Measurements from ENCODE around the gene FGD4. TPM values are rescaled to one million over a fixed set of nuclear protein-coding genes. Genes with fewer than 3 reads are reported as not detected.

Gene FGD4
- total RNA-seq, 2 donors from 2014 or later = 0.09 to 1.7 TPM

DNA sequence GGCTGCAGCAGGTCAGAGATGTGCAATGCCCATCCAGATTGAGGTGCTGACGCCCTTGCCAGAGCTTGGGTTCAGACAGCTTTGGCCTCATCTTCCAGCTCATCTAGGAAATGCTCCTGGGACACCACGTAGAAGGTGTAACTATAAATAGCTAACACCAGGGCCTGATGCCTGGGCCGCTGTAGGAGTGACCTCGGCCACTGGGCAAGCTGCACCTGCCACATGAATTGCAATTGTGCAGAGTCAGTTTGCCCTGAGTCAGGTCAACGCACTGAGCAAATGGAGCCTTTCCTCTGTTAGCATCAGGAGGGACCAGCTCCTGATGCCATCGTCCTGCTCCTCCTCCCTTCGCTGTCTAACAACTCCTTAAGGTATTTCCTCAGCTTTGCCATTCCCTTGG lies 262.3 kb downstream of the FGD4 start:
- H3K27me3 Mint-ChIP-seq (ENCODE audit: low read depth) = no peaks in the 10 kb centered on the region
- ATAC-seq (replicated peaks in 1 of 2) (no peak), DNase-seq (no peak)
- H3K36me3 Mint-ChIP-seq (ENCODE audit: insufficient read depth in 2 of 2) = no peaks in the 10 kb centered on the region
- H3K9me3 Mint-ChIP-seq = no peaks in the 10 kb centered on the region
- peaks cover 13% of the 10 kb centered on the region for H3K4me1 Mint-ChIP-seq (ENCODE audit: low read depth)
- no peak overlapping the region for H3K4me3 Mint-ChIP-seq
- no peak overlapping the region for H3K27ac Mint-ChIP-seq

DNA sequence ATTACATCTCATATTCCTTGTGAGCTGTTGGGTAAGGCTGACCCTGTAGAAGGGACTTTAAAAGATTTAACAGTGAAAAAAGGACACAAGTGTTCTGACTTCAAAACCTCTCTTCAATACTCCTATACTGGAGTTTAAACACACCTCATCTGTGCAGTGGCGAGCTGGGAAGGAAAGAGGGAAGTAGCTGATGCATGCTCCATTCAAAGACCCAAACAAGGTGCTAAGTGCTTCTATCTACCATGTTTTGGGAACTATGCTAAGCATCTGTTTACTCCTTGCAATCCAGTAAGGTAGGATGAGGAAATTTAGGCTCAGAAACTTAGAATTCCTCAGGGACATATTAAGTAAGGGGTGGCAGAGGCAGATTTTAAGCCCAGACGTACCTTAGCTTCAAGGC lies 263.3 kb downstream of the FGD4 start:
- no peak for ATAC-seq (replicated peaks in 1 of 2)
- Mint-ChIP-seq H3K4me1 (ENCODE audit: low read depth) (peaks cover 11% of the 10 kb centered on the region), H3K36me3 (ENCODE audit: insufficient read depth in 2 of 2) (no peaks in the 10 kb centered on the region), H3K9me3 (no peaks in the 10 kb centered on the region), H3K27ac (no peak overlapping the region), H3K4me3 (no peak overlapping the region), H3K27me3 (ENCODE audit: low read depth) (no peaks in the 10 kb centered on the region)
- DNase-seq = no peak

DNA sequence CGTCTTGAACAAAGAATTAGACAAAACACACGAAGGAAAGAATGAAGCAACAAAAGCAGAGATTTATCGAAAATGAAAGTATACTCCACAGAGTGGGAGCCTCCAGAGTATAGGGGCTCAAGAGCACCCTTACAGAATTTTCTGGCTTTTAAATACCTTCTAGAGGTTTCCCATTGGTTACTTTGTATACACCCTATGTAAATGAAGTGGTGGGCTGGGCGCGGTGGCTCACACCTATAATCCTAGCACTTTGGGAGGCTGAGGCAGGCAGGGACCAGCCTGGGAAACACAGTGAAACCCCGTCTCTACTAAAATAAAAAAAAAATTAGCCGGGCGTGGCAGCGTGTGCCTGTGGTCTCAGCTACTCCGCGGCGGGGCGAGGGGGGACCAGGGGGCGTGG lies 266.7 kb downstream of the FGD4 start:
- Mint-ChIP-seq H3K27me3 (ENCODE audit: low read depth) (no peaks in the 10 kb centered on the region), H3K4me3 (no peak overlapping the region), H3K9me3 (peaks cover 3 to 4% of the 10 kb centered on the region in 2 donors), H3K4me1 (ENCODE audit: low read depth) (no peaks in the 10 kb centered on the region), H3K27ac (no peak overlapping the region), H3K36me3 (ENCODE audit: insufficient read depth in 2 of 2) (peaks cover 4 to 8% of the 10 kb centered on the region in 2 donors)
- ATAC-seq (replicated peaks in 1 of 2) (no peak), DNase-seq (no peak)

DNA sequence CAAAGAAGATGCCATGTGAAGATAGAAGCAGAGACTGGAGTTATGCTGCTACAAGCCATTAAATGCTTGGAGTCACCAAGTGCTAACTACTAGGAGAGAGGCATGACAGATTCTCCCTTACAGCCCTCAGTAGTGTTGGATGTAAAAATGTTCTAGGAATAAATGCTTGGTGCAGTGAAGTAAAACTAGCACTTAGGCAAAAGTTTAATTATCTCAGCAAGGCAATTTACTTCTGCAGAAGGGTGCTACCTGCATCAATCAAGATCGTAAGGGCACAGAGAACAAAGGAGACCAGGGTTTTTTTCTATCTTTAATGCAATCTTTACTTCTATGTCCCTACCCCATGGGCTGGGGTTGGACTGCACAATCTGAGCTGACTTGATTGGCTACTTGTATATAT lies 270.2 kb downstream of the FGD4 start:
- Mint-ChIP-seq H3K27me3 (ENCODE audit: low read depth) (no peaks in the 10 kb centered on the region), H3K4me1 (ENCODE audit: low read depth) (no peaks in the 10 kb centered on the region), H3K27ac (no peak overlapping the region), H3K36me3 (ENCODE audit: insufficient read depth in 2 of 2) (peaks cover 4 to 8% of the 10 kb centered on the region in 2 donors), H3K4me3 (no peak overlapping the region), H3K9me3 (peaks cover 3 to 4% of the 10 kb centered on the region in 2 donors)
- ATAC-seq (replicated peaks in 1 of 2) (no peak), DNase-seq (no peak)

DNA sequence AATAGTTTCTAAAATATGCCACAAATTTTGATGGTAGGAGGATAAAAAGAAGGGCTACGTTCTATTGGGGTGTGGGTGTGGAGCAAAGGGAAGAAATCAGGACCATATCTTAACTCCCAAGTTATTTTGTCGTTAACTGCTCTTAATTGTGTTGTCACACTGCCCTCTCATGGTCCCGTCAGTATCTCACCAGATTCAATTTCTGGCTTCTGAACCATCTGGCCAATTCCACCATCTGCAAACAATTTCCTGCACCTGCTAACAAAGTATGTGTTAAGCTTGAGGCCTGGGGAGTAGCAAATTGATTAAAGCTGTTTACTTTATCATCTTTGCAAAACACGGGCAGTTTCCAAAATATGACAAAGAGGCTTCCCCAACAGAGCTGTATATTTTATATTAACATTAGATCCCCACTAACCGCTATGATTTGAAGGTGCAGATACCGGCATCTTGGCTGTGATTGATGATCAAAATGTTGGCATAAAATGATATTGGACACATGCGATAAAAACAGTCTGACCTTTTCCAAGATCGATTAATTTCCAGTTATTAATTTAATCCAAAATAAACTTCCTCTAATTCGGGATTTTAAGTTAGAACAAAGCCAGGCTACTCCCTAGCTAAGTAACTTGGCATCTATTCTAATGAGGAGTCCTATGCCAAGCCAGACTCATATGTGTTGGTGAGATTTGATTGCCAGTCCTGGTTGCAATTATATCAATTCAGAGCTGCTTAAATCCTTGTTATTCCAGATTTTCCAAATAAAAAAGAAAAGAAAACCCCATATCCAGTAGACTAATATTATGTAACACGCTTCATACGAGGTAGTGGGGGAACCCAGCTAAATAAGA lies 272.8 kb downstream of the FGD4 start:
- Mint-ChIP-seq H3K27me3 (ENCODE audit: low read depth) (no peaks in the 10 kb centered on the region), H3K4me3 (no peak overlapping the region), H3K36me3 (ENCODE audit: insufficient read depth in 2 of 2) (peaks cover 4 to 8% of the 10 kb centered on the region in 2 donors), H3K9me3 (peaks cover 3 to 4% of the 10 kb centered on the region in 2 donors), H3K27ac (no peak overlapping the region), H3K4me1 (ENCODE audit: low read depth) (no peaks in the 10 kb centered on the region)
- peak; percentile 12 to 21 for DNase-seq
- peak in 1 of 2 donors; percentile 43 for ATAC-seq (replicated peaks in 1 of 2)

DNA sequence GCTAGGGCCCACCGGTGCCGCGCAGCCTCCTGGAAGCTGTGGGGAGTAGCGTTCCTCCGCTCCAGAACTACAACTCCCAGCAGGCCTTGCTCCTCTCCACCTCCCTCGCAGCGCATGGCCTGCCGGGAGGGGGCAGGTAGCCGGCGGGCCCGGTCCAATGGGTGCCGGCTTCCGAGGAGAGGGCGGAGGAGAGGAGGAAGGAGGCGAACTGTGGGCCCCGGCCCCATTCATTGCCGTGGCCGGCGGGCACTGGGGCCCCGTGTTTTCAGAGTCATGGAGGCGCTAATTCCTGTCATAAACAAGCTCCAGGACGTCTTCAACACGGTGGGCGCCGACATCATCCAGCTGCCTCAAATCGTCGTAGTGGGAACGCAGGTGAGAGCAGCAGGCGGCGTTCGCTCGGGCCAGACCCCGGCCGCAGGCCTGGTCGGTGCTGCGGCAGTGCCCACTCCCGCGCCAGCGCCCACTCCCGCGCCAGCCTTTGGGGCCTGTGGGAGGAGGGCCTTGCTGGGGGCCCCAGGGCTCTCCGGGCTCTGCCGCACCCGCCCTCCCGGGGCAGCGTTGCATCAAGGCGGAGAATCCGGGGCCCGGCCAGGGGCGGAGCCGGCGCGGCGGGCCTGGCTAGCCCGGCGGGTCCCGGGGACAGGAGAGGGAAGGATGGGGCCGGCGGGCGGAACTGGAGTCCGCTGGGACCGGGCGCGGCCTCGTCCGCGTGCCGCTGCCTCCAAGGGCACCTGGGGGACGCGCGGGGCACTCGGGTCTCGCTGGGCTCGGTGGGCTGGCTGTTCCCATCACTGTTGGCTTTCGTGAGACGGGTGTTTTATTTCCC lies 279.9 kb downstream of the FGD4 start, which contains the start of gene DNM1L:
DNM1L (plus strand) TSS at position 211 of the 829 bp plus-strand sequence; CDS start at position 274, 63 bp downstream.
- peaks cover 28% of the 10 kb centered on the region for H3K4me1 Mint-ChIP-seq (ENCODE audit: low read depth)

DNA sequence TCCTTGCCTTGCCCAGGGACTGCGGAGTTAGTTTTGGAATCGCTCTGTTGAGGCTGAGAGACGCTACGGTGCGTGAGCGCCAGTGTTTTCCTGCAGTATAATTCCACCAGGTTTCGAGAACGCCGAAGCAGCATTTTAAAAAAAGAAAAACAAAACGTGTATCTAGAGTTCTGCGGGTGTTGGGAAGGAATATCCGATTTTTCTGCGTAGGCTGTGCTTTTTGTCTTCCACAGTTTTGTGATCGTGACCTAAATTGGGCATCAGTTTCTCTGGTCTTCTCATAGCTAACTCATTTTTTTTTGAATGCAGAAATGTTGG lies 280.5 kb downstream of the FGD4 start:
- peaks cover 28% of the 10 kb centered on the region for H3K4me1 Mint-ChIP-seq (ENCODE audit: low read depth)
- ATAC-seq (replicated peaks in 1 of 2) (no peak), DNase-seq (no peak)
- peak overlapping the region; percentile 96 for H3K27ac Mint-ChIP-seq
- peaks cover 0 to under 1% of the 10 kb centered on the region in 2 donors for H3K36me3 Mint-ChIP-seq (ENCODE audit: insufficient read depth in 2 of 2)
- peak overlapping the region; percentile 90 to 96 for H3K4me3 Mint-ChIP-seq
- H3K9me3 Mint-ChIP-seq = no peaks in the 10 kb centered on the region
- H3K27me3 Mint-ChIP-seq (ENCODE audit: low read depth) = no peaks in the 10 kb centered on the region

More for the DNA sequence above, 279.9 kb downstream of the FGD4 start, which contains the start of gene DNM1L:
- no peaks in the 10 kb centered on the region for H3K9me3 Mint-ChIP-seq
- no peaks in the 10 kb centered on the region for H3K36me3 Mint-ChIP-seq (ENCODE audit: insufficient read depth in 2 of 2)
- H3K27ac Mint-ChIP-seq = peak within 1 kb of the TSS; percentile 96
- peak; percentile 93 to 94 for DNase-seq
- H3K27me3 Mint-ChIP-seq (ENCODE audit: low read depth) = no peaks in the 10 kb centered on the region
- peak; percentile 98 to 99 for ATAC-seq (replicated peaks in 1 of 2)
- H3K4me3 Mint-ChIP-seq = peak within 1 kb of the TSS; percentile 90 to 96

DNA sequence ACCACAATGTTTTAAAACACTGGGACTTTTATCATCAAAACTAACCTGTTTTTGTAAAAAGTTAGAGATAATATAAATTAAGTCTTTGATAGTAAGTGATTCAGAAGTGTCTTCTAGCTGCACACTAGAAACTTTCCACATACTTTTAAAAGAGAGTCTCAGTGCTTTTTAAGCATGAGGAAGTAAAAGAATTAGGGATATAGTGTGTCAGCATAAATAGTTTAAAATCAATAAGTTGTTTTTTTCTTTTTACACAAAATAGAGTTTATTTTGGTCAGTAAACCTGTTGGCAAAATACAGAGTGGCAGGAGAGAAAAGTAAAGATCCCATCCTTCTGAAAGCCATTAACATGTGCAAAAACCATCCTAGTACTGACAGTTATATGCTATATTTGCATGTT lies 281.4 kb downstream of the FGD4 start:
- Mint-ChIP-seq H3K9me3 (no peaks in the 10 kb centered on the region), H3K27me3 (ENCODE audit: low read depth) (no peaks in the 10 kb centered on the region), H3K4me3 (peak overlapping the region; percentile 90 to 96), H3K27ac (peak overlapping the region; percentile 96), H3K4me1 (ENCODE audit: low read depth) (peaks cover 28% of the 10 kb centered on the region), H3K36me3 (ENCODE audit: insufficient read depth in 2 of 2) (peaks cover 0 to 6% of the 10 kb centered on the region in 2 donors)
- ATAC-seq (replicated peaks in 1 of 2) (no peak), DNase-seq (no peak)

DNA sequence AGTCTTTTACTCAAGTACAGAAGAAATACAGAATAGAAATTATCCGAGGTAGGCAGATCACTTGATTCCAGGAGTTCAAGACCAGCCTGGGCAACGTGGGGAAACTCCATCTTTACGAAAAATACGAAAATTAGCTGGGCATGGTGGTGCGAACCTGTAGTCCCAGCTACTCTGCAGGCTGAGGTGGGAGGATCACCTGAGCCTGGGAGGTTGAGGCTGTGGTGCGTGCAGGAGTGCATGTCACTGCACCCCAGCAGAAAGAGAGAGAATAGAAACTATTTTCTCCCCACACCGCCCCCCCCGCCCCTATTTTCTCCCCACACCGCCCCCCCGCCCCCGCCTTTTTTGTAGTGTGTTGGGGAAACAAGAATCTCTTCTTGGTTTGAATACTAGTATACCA lies 281.9 kb downstream of the FGD4 start:
- Mint-ChIP-seq H3K9me3 (no peaks in the 10 kb centered on the region), H3K27ac (no peak overlapping the region), H3K4me1 (ENCODE audit: low read depth) (peaks cover 30% of the 10 kb centered on the region), H3K27me3 (ENCODE audit: low read depth) (no peaks in the 10 kb centered on the region), H3K4me3 (peak overlapping the region; percentile 32 to 96), H3K36me3 (ENCODE audit: insufficient read depth in 2 of 2) (peaks cover 0 to 7% of the 10 kb centered on the region in 2 donors)
- DNase-seq (no peak), ATAC-seq (replicated peaks in 1 of 2) (no peak)

DNA sequence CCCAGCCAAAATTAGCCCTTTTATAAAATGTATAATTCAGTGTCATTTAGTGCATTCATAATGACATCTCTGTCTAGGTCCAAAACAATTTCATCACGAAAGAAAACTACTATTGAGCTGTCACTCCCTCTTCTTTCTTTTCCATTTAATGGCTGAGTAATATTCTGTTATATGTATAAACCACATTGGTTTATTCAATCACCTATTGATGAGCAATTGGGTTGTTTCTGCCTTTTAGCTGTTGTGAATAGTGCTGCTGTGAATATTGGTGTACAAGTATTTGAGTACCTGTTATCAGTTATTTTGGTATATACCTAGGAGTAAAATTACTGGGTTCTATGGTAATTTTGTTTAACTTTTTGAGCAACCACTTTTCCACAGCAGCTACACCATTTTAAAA lies 287.0 kb downstream of the FGD4 start:
- no peak for DNase-seq
- Mint-ChIP-seq H3K4me3 (no peak overlapping the region), H3K27me3 (ENCODE audit: low read depth) (no peaks in the 10 kb centered on the region), H3K9me3 (no peaks in the 10 kb centered on the region), H3K27ac (peak overlapping the region; percentile 68), H3K4me1 (ENCODE audit: low read depth) (peaks cover 34% of the 10 kb centered on the region), H3K36me3 (ENCODE audit: insufficient read depth in 2 of 2) (peaks cover 2 to 11% of the 10 kb centered on the region in 2 donors)
- ATAC-seq (replicated peaks in 1 of 2) = peak in 1 of 2 donors; percentile 62

DNA sequence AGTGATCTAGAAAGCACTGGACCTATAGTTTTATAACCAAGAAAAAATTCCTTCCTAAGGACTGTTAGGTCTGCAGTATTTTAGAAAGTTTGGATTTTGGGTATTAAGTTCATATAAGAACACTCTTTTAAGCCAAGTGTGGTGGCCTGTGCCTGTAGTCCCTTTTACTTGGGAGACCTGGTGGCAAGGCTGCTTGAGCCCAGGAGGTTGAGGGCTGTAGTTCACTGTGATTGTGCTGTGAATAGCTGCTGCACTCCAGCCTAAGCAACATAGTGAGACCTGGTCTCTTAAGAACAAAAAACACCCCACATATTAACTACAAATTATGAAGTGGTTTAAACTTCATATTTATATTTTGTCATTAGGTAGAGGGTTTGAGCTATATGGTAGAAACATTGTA lies 289.4 kb downstream of the FGD4 start:
- H3K27ac Mint-ChIP-seq = peak overlapping the region; percentile 36
- H3K9me3 Mint-ChIP-seq = no peaks in the 10 kb centered on the region
- H3K36me3 Mint-ChIP-seq (ENCODE audit: insufficient read depth in 2 of 2) = peaks cover 2 to 11% of the 10 kb centered on the region in 2 donors
- H3K4me1 Mint-ChIP-seq (ENCODE audit: low read depth) = peaks cover 43% of the 10 kb centered on the region
- peak overlapping the region in 1 of 2 donors; percentile 34 for H3K4me3 Mint-ChIP-seq
- no peak for DNase-seq
- ATAC-seq (replicated peaks in 1 of 2) = no peak
- no peaks in the 10 kb centered on the region for H3K27me3 Mint-ChIP-seq (ENCODE audit: low read depth)

DNA sequence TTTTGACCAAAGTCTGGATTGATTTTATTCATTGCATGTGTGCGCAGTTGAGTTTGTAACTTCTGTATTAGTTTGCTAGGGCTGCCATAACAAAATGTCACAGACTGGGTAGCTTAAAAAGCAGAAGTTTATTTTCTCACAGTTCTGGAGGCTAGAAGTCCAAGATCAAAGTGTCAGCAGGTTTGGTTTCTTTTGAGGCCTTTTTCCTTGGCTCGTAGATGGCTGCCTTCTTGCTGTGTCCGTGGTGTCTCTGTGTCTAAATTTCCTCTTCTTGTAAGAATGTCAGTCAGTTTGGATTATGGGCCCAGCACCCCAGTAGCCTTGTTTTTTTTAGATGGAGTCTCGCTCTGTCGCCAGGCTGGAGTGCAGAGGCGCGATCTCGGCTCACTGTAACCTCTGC lies 291.6 kb downstream of the FGD4 start:
- Mint-ChIP-seq H3K27ac (no peak overlapping the region), H3K27me3 (ENCODE audit: low read depth) (no peaks in the 10 kb centered on the region), H3K9me3 (no peaks in the 10 kb centered on the region), H3K4me1 (ENCODE audit: low read depth) (peaks cover 52% of the 10 kb centered on the region), H3K4me3 (no peak overlapping the region), H3K36me3 (ENCODE audit: insufficient read depth in 2 of 2) (peaks cover 3 to 19% of the 10 kb centered on the region in 2 donors)
- no peak for DNase-seq
- ATAC-seq (replicated peaks in 1 of 2) = no peak

DNA sequence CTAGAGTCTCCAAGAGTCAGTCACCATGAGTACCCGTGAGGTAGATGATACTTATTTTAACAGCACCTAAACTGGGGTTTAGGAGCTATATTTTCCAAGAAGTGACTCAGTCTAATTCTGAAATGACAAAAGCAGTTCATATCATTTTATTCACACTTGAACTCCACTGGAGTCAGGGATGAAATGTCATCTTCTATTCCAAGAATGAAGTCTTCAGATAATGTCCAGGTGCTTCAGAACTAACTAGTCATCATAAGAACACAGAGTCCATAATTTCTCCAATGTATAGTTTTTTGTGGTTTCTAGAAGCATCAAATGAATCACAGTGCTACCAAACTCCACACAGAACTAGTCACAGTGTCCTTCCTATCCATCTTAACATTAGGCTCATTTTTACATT lies 293.0 kb downstream of the FGD4 start:
- Mint-ChIP-seq H3K27me3 (ENCODE audit: low read depth) (no peaks in the 10 kb centered on the region), H3K4me1 (ENCODE audit: low read depth) (peaks cover 46% of the 10 kb centered on the region), H3K27ac (no peak overlapping the region), H3K36me3 (ENCODE audit: insufficient read depth in 2 of 2) (peaks cover 2 to 17% of the 10 kb centered on the region in 2 donors), H3K9me3 (no peaks in the 10 kb centered on the region), H3K4me3 (no peak overlapping the region)
- no peak for DNase-seq
- peak; percentile 56 to 76 for ATAC-seq (replicated peaks in 1 of 2)

Measured in activated T-cell treated with anti-CD3 and anti-CD28 coated beads, Interleukin-2, amount 50 U/mL, for 72 hours (primary cell).